Panc1 (cell line): ENCODE results near the gene C11orf24. TPM values are rescaled to one million over a fixed set of nuclear protein-coding genes. Genes with fewer than 3 reads are reported as not detected.

Source experiments
- ATAC-seq: fragments of 200-7000 bp; cut with Tn5 transposase; 2 replicates; pipeline ENCODE4 v1.9.1; 2020; ENCODE audit warnings: mild to moderate bottlenecking, moderate library complexity
- BruUV-seq: library from RNA; stranded (reverse); fragments of 400-500 nt; replicated peaks from 2 replicates; lab custom pipeline; 2021; lab: Mats Ljungman, UMichigan
- CTCF ChIA-PET: fragments of 300-600 bp; sonication (Branson Sonifier 250); formaldehyde crosslinking; loops from one replicate; lab custom pipeline; 2022; ENCODE audit warnings: antibody characterized with exemption; lab: Charles Lee
- POLR2A ChIA-PET: fragments of 300-600 bp; sonication (Branson Sonifier 250); formaldehyde crosslinking; loops from one replicate; lab custom pipeline; 2022; ENCODE audit warnings: antibody characterized with exemption; lab: Charles Lee
- DNase-seq: peaks from one replicate; pipeline ENCODE4 v3.0.0-alpha.2; 2010; ENCODE audit warnings: low read depth, low spot score
- H3K27ac ChIP-seq: 2 replicates; pipeline ENCODE4 v1.5.1; 2011; ENCODE audit warnings: mild to moderate bottlenecking, low read length, inconsistent platforms
- H3K27me3 ChIP-seq: fragments of 200-500 bp; sonication (Bioruptor generic); 2 replicates; pipeline ENCODE4 v1.6.0; 2014; ENCODE audit warnings: low read length, inconsistent platforms; ENCODE audit not compliant: control insufficient read depth, insufficient read depth
- H3K36me3 ChIP-seq: fragments of 200-500 bp; sonication (Bioruptor generic); 2 replicates; pipeline ENCODE4 v1.5.1; 2014; ENCODE audit warnings: inconsistent platforms, mild to moderate bottlenecking, low read length, moderate library complexity; ENCODE audit not compliant: control insufficient read depth, insufficient read depth
- H3K4me1 ChIP-seq: 2 replicates; pipeline ENCODE4 v1.5.1; 2011; ENCODE audit warnings: inconsistent platforms, mild to moderate bottlenecking, low read length, moderate library complexity; ENCODE audit not compliant: control insufficient read depth, insufficient read depth
- H3K4me3 ChIP-seq, 2 experiments: 2 replicates each; pipeline ENCODE4 v1.5.1; 2011 to 2012; ENCODE audit warnings: low read depth in 2 of 2, low read length in 2 of 2, mild to moderate bottlenecking in 2 of 2, inconsistent platforms in 1 of 2, moderate library complexity in 1 of 2
- H3K9me3 ChIP-seq: fragments of 200-500 bp; sonication (Bioruptor generic); 2 replicates; pipeline ENCODE4 v1.5.1; 2014; ENCODE audit warnings: low read depth, mild to moderate bottlenecking, inconsistent platforms, low read length, moderate library complexity; ENCODE audit not compliant: control insufficient read depth, insufficient read depth
- CTCF ChIP-seq: fragments of 450-650 bp; IDR thresholded peaks from 2 replicates; pipeline ENCODE4 v1.5.1; 2017; ENCODE audit warnings: mild to moderate bottlenecking
- POLR2AphosphoS5 ChIP-seq: IDR thresholded peaks from 2 replicates; pipeline ENCODE4 v1.6.1; 2012; ENCODE audit warnings: mild to moderate bottlenecking, low read depth, low read length, moderate library complexity
- REST ChIP-seq, 2 experiments: IDR thresholded peaks; 2 replicates each; pipeline ENCODE4 v1.6.1; 2011 to 2012; ENCODE audit warnings: low read depth in 2 of 2, control low read depth in 1 of 2, low read length in 1 of 2, mild to moderate bottlenecking in 1 of 2, moderate library complexity in 1 of 2; ENCODE audit not compliant: insufficient read depth in 1 of 2
- SIN3A ChIP-seq: IDR thresholded peaks from 2 replicates; pipeline ENCODE4 v1.6.1; 2012; ENCODE audit warnings: low read depth, mild to moderate bottlenecking, low read length, moderate library complexity, borderline replicate concordance; ENCODE audit not compliant: insufficient read depth
- TCF7L2 ChIP-seq: IDR thresholded peaks from 2 replicates; pipeline ENCODE4 v1.6.1; 2011; ENCODE audit warnings: mild to moderate bottlenecking, low read depth, low read length, inconsistent platforms
- in situ Hi-C: cut with HindIII; loops from 2 replicates; pipeline ENCODE4 v1.10.0; 2016; ENCODE audit warnings: low sequenced_read_pairs, low pct_unique_long_range_greater_than_20kb
- intact Hi-C: fragments of 100-400 bp; cut with micrococcal nuclease; formaldehyde crosslinking; loops from one replicate; pipeline ENCODE4 v1.10.0; 2022; ENCODE audit not compliant: unreplicated experiment
- total RNA-seq: library from RNA; stranded (reverse); gene quantifications from one replicate; pipeline ENCODE4 v1.2.1, GENCODE V29; 2021; ENCODE audit not compliant: unreplicated experiment

Gene C11orf24
- total RNA-seq, 1 experiment from 2014 or later, result 53.1 TPM

- no peaks in the 10 kb centered on the region for H3K36me3 ChIP-seq
- peak within 1 kb of the TSS; percentile 73 to 75 for H3K4me3 ChIP-seq
- TF ChIP-seq REST (IDR thresholded peaks at IDR 0.05; ENCODE audit: insufficient read depth in 1 of 2, low read depth in 2 of 2, low read length in 1 of 2) (no peak), POLR2AphosphoS5 (no peak), TCF7L2 (no peak)
- H3K4me1 ChIP-seq, result peaks cover 44% of the 10 kb centered on the region
- intact Hi-C loops (no loop called here), in situ Hi-C loops (no loop called here)
- DNase-seq (no peak), ATAC-seq (peak; percentile 27)
- POLR2A ChIA-PET, result no interaction called here
- no TSS peak for BruUV-seq
- CTCF ChIA-PET, result no interaction called here
- no peaks in the 10 kb centered on the region for H3K27me3 ChIP-seq
- no peaks in the 10 kb centered on the region for H3K9me3 ChIP-seq
- peak within 1 kb of the TSS; percentile 99 for H3K27ac ChIP-seq
Measured at GRCh38 chr11:68312117-68312779, 40.5 kb upstream of the C11orf24 start, which contains the start of gene LRP5. TSS of gene LRP5 (plus strand) at chr11:68312591. CDS start at chr11:68312715, 124 bp downstream.

GRCh38 chr11:68311160-68312116 lies 39.7 kb upstream of the C11orf24 start:
- H3K27ac ChIP-seq, result peak overlapping the region; percentile 84
- in situ Hi-C loops (no loop called here), intact Hi-C loops (no loop called here)
- TF ChIP-seq TCF7L2, result no peak
- TF ChIP-seq REST (IDR thresholded peaks at IDR 0.05; ENCODE audit: insufficient read depth in 1 of 2, low read depth in 2 of 2, low read length in 1 of 2), result no peak
- no peak for TF ChIP-seq SIN3A
- no peak for TF ChIP-seq POLR2AphosphoS5
- no peak for TF ChIP-seq CTCF
- no peaks in the 10 kb centered on the region for H3K27me3 ChIP-seq
- ChIA-PET POLR2A (interaction anchor here (0.6 kb wide), 1 partner anchor 16 kb away, joined by 3 read pairs; no protein-coding TSS in a partner anchor), CTCF (interaction anchor here (1.0 kb wide), 1 partner anchor 13 kb away, joined by 3 read pairs; no protein-coding TSS in a partner anchor)
- H3K9me3 ChIP-seq, result no peaks in the 10 kb centered on the region
- peak overlapping the region; percentile 52 to 73 for H3K4me3 ChIP-seq
- H3K36me3 ChIP-seq, result no peaks in the 10 kb centered on the region
- DNase-seq (no peak), ATAC-seq (no peak)
- H3K4me1 ChIP-seq, result peaks cover 36% of the 10 kb centered on the region
- BruUV-seq, result no TSS peak
